HG02852 (cell line): Measurements from ENCODE around the gene KCNJ9.

Source experiments
- ATAC-seq: cut with Tn5 transposase; IDR thresholded peaks from one replicate; pipeline ENCODE4 v1.9.1; 2021; ENCODE audit warnings: mild to moderate bottlenecking, moderate library complexity; ENCODE audit not compliant: unreplicated experiment

Gene KCNJ9

DNA sequence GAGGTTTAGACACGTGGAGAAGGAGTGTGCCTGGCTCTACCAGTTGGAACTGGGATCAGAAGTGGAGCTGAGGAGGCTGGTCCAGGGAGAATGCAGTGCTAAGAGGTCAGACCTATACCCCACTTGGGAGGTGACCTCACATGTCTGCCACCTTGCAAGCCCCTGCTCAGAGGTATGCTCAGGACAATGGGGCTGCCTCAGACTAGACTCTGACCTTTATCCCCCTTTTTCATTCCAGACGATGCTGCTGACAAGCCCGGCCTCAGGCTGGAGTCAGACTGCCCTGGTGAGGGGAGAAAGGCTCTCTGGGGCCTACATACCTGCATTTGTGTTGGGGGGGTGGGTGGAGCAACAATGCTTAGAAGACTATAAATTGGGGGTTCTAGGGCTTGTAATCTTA is 16.6 kb upstream of the KCNJ9 start:
- no peak for ATAC-seq

DNA sequence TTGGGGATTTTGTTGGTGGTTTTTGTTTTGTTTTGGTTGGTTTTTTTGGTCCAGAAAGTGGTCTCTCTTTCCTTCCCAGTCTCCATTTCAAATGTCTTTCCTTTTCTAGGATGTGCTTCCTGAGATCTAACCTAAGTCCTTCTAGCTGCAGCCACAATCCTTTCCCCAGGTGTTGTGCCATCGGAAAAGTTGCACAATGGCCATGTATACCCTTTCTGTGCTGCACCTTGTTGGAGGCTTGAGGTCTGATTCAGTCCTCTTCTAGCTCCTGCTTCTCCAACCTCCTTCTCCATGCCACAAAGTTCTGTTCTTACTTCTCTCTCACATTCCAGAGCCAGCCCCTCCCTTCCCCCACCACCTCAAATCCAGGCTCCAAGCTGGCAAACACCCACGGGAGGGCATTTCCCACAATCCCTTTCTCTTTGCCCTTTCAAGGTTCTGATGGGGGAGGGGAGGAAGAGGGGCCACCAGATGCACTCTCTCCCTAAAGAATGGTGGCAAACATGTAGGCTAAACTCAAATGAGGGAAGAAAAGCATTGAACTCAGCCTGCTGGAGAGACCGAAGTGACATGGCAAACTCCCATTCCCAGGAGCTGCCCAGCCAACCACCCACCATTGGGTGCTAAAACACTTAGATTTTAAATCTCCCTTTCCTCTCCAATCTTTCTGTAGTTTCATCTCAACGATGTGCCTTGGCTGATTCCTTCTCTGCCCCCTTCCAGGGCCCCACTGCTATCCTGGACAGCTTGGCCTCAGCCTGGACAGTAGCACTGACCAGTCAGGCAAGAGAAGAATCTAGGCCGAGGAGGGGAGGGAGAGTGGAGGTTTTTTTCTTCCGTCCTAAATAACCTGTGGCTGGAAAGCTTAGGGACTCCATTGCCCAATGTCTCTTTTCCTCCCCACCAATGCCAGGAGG is 14.3 kb upstream of the KCNJ9 start:
- ATAC-seq: no peak

DNA sequence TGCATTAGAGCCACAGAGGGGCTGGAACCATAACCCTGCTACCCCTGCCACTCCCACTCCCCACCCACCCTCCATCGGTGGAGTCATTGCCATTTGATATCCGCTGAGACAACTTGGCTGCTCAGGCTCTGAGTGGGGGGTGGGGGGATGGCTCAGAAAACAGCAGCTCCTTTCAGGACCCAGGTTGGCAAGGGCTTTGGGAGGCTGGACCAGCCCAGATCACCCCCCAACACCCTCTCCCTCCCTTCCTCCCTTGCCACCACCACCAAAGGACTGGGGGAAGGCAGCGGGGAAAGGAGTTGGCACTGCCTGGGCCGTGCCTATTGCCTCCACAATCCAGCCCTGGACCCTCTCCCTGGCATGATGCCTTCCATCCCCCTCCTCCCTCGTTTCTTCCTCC is 13.1 kb upstream of the KCNJ9 start:
- no peak for ATAC-seq

DNA sequence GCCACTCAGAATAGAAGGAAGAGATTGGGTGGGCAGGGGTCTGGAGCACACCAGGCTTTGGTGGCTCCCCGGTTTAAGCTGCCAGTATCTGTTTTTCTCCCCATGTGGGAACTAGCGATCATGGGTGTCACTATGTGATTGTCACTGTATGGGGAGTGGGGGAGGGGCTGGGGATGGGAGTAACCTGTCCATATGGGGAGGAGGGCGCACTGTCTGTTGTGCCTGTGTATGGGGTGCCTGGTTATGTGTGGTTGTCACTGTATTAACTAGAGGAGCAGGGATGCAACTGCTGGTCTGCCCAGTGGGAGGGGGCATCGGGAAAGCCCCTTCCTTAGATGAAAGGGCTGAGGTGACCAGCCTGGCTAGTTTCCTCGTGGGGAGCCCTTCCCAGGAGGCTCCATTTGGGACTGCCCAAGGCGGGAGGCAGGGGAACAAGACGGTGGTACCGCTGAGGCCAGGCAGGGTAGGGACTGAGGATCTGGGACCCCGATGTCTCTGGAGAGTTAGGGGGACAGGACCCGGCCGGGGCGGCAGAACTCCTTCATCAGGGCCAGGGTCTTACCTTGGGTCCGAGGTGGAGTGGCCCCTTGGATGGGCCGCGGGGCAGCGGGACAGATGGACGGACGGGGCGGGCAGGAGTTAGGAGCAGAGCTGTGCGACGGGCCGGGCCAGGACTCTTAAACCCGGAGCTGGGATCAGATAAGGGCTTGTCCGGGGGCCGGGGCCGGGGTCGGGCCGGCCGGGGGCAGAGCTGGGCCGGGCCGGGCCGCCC is 11.7 kb upstream of the KCNJ9 start, which contains the start of gene KCNJ10:
TSS of gene KCNJ10 (minus strand) at position 701 of the 772 bp plus-strand sequence. CDS start 27,628 bp downstream, outside the sequence.
- no peak for ATAC-seq

DNA sequence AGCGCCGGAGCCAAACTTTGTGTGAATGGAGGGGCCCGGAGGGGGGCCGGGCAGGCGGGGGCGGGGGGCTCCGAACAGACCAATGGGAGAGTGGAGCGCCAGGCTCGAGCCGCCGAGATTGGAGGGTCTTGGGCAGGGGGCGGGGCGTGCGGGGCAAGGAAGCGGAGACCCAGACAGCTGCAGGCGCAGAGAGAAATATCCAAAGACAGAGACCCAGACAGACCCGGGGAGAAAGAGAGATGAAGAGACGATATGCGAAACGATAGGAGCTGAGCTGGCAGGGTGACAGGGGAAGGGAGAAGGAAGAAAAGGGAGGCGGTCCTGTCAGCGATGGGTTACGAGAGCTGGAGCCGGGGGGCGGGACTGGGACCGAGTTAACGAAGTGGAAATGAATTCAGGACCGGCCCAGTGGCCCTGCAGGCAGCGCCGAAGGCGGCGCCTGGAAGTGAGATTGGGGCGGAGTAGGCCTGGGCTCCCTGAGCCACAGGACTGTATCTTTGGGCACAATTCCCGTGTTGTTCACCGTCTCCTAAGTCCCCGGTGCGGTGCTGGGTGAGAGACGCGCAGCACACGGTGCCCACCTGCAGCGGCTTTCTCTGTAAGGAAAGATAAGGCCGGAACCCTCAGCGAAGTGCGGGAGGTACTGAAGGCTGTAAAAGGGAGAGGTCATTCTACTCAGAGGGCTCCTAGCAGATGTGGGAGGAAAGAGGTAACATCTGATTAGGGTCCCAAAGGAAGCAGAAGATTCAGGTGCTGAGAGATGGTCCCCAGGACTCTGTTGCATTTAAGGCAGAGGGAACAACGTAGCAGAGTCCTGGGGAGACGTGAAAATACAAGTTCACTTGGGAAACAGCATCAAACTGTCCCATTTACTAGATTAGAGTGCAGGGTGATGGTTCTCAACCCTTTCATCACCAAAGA is 10.8 kb upstream of the KCNJ9 start:
- no peak for ATAC-seq

DNA sequence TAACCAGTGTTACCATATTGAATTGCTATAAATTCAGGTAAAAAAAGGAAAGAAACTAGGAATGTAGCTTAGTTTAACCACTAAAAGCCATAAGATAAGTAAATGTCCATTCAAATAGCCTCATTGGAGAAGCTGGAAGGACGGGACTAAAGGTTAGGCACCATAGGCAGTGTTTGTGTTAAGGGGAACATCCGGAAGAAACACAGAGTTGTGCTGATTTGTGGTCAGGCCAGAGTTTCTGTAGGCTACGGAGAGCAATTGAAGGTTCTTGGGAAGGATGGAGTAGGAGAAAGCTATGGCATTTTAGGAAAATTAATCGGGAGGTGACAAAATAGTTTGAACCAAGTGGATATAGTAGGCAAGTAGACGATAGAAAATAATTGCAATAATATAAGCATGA is 10.0 kb upstream of the KCNJ9 start:
- no peak for ATAC-seq

DNA sequence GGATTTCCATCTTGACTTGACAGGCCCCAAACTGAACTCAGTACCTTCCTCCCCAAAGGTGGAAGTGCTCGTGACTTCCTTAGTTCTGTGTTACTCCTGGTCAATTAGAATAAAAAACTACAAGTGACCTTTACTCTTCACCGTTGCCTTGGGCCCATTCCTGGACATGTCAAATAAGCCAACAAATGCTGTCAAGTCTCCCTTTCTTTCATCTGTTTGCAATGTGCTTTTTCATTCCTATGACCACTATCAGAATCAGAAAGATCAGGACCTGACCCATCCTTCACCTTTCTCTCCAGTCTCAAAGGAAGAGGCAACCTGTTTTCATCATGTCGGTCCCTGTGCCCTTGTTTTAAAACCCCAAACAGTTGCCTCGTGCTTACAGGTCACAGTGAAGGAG is 6.5 kb upstream of the KCNJ9 start:
- no peak for ATAC-seq

DNA sequence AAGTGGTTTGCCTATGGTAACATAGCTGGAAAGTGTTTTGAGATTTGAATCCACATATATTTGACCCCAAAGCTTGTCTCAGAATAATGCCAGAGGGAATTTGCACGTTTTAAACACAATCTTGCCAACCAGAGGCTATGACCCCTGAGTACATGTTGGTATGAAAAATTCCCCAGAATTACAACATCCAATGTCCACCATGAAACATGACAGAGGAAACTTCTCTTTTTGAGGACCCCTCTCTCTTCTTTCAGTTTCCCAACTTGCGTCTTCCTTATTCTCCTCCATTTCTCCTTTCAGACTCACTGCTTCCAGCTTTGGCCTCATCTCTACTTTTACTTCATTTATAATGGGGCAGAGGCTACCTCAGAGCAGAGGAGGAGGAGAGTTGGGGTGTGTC is 5.5 kb upstream of the KCNJ9 start:
- no peak for ATAC-seq

DNA sequence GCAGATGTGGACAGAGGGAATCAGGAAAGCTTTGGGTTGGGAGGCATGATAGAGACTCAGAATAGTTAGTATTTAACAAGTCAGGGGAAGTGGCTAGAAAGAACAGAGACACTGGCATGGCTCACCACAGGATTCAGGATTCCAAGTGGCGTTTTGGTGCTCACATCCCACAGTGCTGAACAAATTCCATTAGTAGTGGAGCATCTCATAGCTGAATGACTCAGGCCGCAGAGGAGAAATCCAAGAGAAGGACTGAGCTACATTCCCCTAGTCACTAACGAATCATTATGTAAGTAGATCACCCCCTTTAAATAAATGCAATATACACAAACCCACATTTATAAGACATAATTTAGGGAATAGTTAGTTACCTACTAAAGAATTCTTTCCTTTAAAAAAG is 5.0 kb upstream of the KCNJ9 start:
- ATAC-seq: no peak

DNA sequence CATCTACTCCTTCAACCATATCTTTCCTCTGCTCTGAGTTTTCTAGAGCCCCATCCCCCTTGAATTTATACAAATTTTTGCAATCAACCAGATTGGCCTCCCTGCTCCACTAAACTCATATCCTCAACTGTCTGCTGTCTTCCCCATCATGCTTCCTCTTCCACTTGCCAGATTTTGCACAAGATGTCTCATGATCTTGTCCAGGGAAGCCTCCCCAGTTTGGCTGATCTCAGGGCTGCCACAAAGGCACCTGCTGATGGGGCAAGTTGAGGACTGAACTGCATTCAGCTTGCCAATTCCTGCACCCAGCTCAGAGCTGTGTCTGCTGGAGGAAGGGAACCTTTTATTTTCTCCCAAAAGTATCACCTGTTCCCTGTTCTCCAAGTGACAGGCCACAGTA is 3.9 kb upstream of the KCNJ9 start:
- no peak for ATAC-seq

DNA sequence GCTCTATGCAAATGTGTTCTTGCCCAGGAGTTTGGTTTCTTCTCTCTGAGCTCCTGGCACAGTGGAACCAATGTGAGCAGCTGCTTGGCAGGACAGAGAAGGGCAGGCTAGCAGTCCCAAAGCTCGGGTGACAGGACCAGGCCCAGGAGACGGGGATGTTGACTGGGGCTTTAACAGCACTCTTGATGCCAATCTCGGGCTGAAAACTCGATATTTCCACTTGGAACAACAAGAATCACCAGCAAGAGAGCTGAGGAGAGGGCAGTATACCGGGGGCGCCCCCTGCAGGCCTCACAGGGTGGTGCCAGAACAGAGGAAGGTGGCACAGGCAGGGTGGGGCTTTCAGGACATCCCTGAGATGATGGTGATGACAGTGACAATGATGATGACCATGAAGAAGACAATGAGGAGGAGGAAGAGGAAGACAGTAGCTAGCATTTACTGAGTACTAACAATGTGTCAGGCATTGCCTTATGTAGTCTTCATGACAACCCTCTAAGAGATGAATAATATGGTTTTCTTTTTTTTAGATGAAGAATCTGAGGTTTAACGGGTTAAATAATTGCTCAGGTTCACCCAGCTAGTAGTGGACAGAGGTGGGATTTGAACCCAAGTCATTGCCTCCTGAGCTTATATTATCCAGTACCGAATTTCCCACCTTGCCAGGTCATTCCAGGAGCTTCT is 2.7 kb upstream of the KCNJ9 start:
- ATAC-seq: peak; percentile 61

DNA sequence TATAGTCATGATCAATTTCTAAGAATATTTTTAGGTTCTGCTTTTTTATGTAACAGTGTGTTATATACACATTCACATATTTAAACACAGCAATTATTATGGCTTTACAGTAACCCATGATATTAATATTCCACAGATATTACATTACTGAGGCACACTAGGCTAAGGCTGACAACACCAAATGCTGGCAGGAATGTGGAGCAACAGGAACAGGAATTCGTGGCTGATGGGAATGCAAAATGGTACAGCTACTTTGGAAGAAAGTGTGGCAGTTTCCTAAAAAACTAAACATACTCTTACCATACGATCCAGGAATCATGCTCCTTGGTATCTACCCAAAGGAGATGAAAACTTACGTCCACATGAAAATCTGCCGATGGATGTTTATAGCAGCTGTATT is 1.9 kb upstream of the KCNJ9 start:
- no peak for ATAC-seq

DNA sequence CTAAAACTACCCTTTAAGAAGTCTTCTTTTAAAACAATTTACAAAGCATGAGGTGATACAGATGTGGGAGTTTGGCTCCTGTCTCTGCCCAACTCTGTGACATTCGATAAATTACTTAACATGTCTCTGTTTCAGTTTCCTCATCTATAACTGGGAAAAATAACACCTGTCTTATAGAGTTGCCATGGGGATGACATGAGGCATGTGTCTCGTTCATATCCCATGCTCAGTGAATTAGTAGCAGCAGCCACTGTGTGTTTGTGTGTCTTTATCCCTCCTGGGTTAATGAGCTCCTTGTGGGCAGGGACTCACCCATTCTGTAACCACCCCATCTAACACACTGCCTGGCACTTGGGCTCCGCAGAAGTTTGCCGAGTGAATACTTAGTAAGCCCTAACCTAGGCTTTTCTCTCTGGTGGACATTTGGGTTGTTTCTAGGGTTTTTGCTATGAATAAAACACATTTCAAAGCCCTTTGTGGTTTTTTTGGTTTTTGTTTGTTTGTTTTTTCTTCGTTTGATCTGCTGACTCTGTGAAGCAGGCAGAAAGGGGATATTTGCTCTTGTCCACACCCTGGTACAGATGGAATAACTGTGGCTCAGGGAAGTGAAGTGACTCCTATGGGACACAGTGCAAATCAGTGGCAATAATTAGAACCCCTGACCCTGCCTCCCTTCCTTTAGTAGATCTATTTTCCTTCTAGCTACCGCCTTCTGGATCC is 797 bp upstream of the KCNJ9 start:
- ATAC-seq: no peak

DNA sequence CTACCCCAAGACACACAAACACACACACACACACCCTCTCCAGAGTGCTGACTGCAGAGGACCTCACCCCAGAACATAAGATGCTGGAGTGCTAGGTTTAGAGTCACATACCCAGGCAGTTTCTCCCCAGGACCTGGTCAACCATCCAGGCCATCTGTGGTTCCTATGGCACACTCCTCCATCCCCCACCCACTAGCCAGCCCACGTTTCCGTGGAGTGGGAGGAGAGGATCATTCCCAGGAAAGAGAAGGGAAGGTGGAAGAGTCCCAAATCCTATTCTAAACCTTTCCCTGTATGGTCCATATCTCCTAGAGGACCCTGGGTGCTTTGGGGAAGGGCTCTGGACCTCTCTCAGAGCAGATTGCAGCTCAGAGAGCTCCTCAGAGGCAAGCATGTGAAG is 1.1 kb downstream of the KCNJ9 start:
- no peak for ATAC-seq

DNA sequence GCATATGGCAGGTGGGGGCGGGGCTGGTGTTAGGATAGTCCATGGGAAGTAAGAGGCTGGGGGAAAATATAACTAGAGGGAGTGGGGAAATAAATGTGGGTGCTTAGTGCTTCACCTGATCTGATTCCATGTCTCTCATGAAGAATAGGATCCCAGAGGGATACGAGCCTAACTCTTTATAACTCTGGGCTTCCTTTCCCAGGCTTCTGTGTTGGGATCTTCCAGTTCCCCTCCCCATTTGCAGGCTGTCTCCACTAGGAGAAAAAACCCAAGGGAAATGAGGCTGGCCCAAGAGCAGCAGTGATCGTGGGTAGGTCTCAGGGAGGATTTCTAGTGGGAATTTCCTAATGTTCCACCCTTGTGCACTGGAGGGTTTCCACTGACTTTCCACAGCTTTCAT is 1.6 kb downstream of the KCNJ9 start:
- no peak for ATAC-seq

DNA sequence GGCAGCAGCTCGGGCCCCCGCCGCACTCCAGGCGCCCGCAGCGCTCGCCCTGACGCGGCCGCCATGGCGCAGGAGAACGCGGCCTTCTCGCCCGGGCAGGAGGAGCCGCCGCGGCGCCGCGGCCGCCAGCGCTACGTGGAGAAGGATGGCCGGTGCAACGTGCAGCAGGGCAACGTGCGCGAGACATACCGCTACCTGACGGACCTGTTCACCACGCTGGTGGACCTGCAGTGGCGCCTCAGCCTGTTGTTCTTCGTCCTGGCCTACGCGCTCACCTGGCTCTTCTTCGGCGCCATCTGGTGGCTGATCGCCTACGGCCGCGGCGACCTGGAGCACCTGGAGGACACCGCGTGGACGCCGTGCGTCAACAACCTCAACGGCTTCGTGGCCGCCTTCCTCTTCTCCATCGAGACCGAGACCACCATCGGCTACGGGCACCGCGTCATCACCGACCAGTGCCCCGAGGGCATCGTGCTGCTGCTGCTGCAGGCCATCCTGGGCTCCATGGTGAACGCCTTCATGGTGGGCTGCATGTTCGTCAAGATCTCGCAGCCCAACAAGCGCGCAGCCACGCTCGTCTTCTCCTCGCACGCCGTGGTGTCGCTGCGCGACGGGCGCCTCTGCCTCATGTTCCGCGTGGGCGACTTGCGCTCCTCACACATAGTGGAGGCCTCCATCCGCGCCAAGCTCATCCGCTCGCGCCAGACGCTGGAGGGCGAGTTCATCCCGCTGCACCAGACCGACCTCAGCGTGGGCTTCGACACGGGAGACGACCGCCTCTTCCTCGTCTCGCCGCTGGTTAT is 2.8 kb downstream of the KCNJ9 start:
- ATAC-seq: peak; percentile 61

DNA sequence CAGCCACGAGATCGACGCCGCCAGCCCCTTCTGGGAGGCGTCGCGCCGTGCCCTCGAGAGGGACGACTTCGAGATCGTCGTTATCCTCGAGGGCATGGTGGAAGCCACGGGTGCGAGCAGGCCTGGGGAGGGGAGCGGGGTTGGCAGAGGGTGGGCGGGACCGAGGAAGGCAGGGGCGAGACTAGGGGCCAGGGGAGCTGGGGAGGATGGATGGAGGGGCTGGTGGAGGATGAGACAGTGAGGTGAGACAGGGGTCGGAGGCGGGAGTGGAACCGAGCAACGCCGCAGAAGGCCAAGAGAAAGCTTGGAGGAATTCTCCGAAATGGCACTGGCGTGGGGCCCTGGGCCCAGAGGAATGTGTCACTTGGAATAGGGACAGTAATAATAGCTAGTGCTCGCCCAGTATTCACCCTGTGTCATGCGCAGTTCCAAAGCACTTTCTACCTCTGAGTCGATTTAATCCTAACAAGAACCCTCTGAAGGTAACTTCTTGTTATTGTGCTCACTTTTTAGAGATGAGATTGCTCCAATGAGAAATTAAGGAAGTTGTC is 3.5 kb downstream of the KCNJ9 start:
- ATAC-seq: no peak

DNA sequence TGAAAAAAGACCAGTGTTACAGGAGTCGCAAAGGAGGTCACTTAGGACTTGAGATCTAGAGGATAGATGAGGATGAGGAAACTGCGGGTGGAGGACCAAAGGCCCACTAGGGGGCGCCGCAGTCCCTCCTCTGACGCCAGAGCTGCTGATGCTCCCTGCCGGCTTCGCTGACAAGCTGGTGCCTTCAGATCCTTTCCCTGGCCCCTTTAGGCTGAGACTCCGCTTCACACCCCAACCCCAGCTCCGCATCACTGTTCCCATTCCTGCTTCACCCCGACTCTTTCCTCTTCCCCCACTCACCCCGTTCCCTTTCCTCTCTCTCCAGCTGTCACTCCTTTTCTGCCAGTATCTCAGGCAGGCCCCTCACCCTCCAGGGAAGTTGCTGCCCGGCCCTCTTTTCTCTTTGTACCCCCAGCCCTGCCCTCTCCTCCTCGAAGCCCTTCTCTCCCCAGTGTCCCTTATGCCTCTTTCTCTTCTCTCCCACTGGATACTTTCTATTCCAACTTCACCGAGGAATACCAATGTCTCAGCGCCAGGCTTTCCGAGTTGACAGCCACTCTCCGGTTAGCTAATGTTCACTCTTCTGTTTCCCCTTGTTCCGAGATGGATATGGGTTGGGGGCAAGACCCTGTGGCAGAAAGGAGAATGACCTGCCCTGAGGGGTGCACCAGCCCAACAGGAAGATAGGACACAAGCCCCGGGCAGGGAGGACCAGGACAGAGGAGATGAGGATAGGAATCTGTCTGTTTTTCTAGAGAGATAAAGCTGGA is 4.5 kb downstream of the KCNJ9 start:
- ATAC-seq: no peak
